ENCODE measurements around the gene CCDC174. TPM values are rescaled to one million over a fixed set of nuclear protein-coding genes. Genes with fewer than 3 reads are reported as not detected.

CCDC174 gene
- total RNA-seq, 3 donors from 2014 or later: 20.0 to 29.8 (median 27.9) TPM

DNA sequence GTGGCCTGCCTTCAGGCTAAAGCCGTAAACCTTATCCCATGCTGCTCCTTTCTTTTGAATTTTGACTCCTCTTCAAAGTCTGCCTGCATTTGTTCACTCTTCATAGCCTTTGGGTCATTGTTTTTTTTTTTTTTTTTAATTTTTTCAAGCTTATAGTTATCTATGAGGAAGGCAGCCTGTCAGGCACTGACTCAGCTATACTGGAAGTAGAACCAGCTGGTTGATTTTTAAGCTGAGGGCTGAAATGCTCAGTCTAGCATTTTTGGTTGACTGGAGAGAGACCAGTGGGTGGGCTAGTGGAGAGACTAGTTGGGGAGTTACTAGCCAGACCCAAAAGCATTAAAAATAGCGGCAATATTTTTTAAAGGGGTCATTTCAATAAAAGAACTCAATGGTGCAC is 67.4 kb downstream of the CCDC174 start:
- intact Hi-C loops (cut with DNase I, micrococcal nuclease): no loop called here

DNA sequence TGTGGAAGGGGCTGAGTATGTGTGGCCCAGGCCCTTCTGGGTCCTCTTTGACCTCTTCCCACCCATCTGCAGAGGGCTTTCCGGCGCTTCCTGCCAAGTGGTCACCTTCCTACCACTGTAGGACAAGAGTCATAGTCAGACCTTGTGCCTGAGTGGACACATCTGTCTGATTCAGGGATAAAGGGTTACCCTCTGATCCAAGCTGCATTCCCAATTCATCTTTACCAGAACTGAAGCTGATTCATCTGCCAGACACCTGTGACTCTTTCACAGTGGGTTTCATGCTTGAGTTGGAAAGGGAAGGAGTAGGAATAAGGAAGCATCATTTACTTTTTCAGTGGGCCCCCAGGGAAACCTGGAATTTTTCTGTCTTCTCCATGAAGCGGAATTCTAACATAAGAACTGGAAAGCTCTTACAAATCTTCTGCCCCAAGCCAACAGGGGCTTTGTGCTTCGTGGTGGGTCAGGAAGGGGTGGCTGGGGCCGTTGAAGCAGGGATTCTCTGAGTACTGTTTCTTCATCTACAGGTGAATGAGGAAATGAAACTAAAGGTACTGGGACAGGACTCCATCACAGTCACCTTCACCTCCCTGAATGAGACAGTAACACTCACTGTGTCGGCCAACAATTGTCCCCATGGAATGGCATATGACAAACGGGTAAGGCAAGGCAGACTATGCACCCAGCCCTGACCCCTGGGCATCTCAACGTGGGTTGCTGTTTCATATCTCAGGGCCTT is 69.7 kb downstream of the CCDC174 start:
- no peaks in the 10 kb centered on the region for H3K4me1 ChIP-seq (ENCODE audit: low read depth)
- intact Hi-C loops (cut with DNase I, micrococcal nuclease): no loop called here
- ATAC-seq (no peak), DNase-seq (no peak)
- no peaks in the 10 kb centered on the region for H3K36me3 ChIP-seq (ENCODE audit: low read depth)
- no peaks in the 10 kb centered on the region for H3K9me3 ChIP-seq
- H3K4me3 ChIP-seq: no peak overlapping the region
- TF ChIP-seq, protein P1, sequence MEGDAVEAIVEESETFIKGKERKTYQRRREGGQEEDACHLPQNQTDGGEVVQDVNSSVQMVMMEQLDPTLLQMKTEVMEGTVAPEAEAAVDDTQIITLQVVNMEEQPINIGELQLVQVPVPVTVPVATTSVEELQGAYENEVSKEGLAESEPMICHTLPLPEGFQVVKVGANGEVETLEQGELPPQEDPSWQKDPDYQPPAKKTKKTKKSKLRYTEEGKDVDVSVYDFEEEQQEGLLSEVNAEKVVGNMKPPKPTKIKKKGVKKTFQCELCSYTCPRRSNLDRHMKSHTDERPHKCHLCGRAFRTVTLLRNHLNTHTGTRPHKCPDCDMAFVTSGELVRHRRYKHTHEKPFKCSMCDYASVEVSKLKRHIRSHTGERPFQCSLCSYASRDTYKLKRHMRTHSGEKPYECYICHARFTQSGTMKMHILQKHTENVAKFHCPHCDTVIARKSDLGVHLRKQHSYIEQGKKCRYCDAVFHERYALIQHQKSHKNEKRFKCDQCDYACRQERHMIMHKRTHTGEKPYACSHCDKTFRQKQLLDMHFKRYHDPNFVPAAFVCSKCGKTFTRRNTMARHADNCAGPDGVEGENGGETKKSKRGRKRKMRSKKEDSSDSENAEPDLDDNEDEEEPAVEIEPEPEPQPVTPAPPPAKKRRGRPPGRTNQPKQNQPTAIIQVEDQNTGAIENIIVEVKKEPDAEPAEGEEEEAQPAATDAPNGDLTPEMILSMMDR (IDR thresholded peaks at IDR 0.05): no peak

More for the DNA sequence above, 67.4 kb downstream of the CCDC174 start:
- Histone ChIP-seq H3K4me1 (ENCODE audit: low read depth) (no peaks in the 10 kb centered on the region), H3K9me3 (no peaks in the 10 kb centered on the region), H3K4me3 (no peak overlapping the region), H3K36me3 (ENCODE audit: low read depth) (no peaks in the 10 kb centered on the region)
- TF ChIP-seq, protein P1 (IDR thresholded peaks at IDR 0.05): no peak
- DNase-seq (no peak), ATAC-seq (no peak)

Other genes starting within 250 kb of the CCDC174 start
- 10 to 100 TPM in 2 of 3 donors, 1 to 10 TPM in 1; 4.4 to 11.2 (median 10.5) TPM for gene SLC6A6, start 249.2 kb upstream of the CCDC174 start, total RNA-seq
- gene GRIP2, start 111.4 kb upstream of the CCDC174 start, total RNA-seq: 1 to 10 TPM in 2 of 3 donors, under 1 TPM in 1; 0.70 to 2.2 (median 1.6) TPM
- gene C3orf20, start 23.4 kb downstream of the CCDC174 start, total RNA-seq: not detected
- 10 to 100 TPM in 1 of 3 donors, 1 to 10 TPM in 2; 6.1 to 15.1 (median 9.2) TPM for gene FGD5, start 167.2 kb downstream of the CCDC174 start, total RNA-seq